Measurements from ENCODE around the gene NSA2.

Gene NSA2

GRCh38 chr5:74766849-74767578, at the start of gene NSA2, which contains the start of gene GFM2 (continued):
- TF ChIP-seq ZNF558 (tag by site-specific recombination; IDR thresholded peaks at IDR 0.05) (peak; percentile 89), ZFP37 (tag by site-specific recombination; IDR thresholded peaks at IDR 0.05) (peak; percentile 99), ZNF501 (tag by site-specific recombination; IDR thresholded peaks at IDR 0.05) (peak; percentile 97), ZNF610 (tag by site-specific recombination; IDR thresholded peaks at IDR 0.05; ENCODE audit: borderline replicate concordance) (0 out of 2 replicates have a peak, but pooled peaks have one; percentile 37), SP3 (tag by site-specific recombination; IDR thresholded peaks at IDR 0.05) (peak; percentile 94), ZNF521 (tag by site-specific recombination; IDR thresholded peaks at IDR 0.05) (no peak), HOXD13 (CRISPR knock-in tag; IDR thresholded peaks at IDR 0.05; ENCODE audit: borderline replicate concordance) (no peak), ZNF658 (tag by site-specific recombination; IDR thresholded peaks at IDR 0.05) (no peak), HOXC10 (CRISPR knock-in tag; IDR thresholded peaks at IDR 0.05) (no peak), OVOL3 (tag by site-specific recombination; IDR thresholded peaks at IDR 0.05) (0 out of 2 replicates have a peak, but pooled peaks have one; percentile 46), ZNF404 (tag by site-specific recombination; IDR thresholded peaks at IDR 0.05) (no peak), ZNF707 (tag by site-specific recombination; IDR thresholded peaks at IDR 0.05) (no peak), ZNF530 (tag by site-specific recombination; IDR thresholded peaks at IDR 0.05; ENCODE audit: low read depth) (no peak), ZNF280D (tag by site-specific recombination; IDR thresholded peaks at IDR 0.05) (peak; percentile 57; the same call in 1 of the 2 replicates), GLIS2 (tag by site-specific recombination; IDR thresholded peaks at IDR 0.05) (peak; percentile 27; the same call in 1 of the 2 replicates), ZNF423 (tag by site-specific recombination; IDR thresholded peaks at IDR 0.05) (no peak), PRDM1 (tag by site-specific recombination; IDR thresholded peaks at IDR 0.05) (peak; percentile 77), ZNF16 (tag by site-specific recombination; IDR thresholded peaks at IDR 0.05; ENCODE audit: low read depth) (no peak), ZNF221 (tag by site-specific recombination; IDR thresholded peaks at IDR 0.05; ENCODE audit: borderline replicate concordance) (no peak), PRDM10 (tag by site-specific recombination; IDR thresholded peaks at IDR 0.05) (peak; percentile 94), ZNF121 (tag by site-specific recombination; IDR thresholded peaks at IDR 0.05) (no peak; the same call in 1 of the 2 replicates), ZSCAN16 (tag by site-specific recombination; IDR thresholded peaks at IDR 0.05) (no peak), KLF9 (tag by site-specific recombination; IDR thresholded peaks at IDR 0.05; ENCODE audit: low read depth) (peak; percentile 56; the same call in 1 of the 2 replicates), ZNF654 (tag by site-specific recombination; IDR thresholded peaks at IDR 0.05; ENCODE audit: low read depth) (peak; percentile 11; the same call in 1 of the 2 replicates), ZNF274 (IDR thresholded peaks at IDR 0.05; ENCODE audit: low read length) (no peak), ZNF274 (tag by site-specific recombination; IDR thresholded peaks at IDR 0.05; ENCODE audit: borderline replicate concordance) (no peak), ZNF266 (tag by site-specific recombination; IDR thresholded peaks at IDR 0.05; ENCODE audit: low read depth) (no peak)
- TF ChIP-seq, protein P1, sequence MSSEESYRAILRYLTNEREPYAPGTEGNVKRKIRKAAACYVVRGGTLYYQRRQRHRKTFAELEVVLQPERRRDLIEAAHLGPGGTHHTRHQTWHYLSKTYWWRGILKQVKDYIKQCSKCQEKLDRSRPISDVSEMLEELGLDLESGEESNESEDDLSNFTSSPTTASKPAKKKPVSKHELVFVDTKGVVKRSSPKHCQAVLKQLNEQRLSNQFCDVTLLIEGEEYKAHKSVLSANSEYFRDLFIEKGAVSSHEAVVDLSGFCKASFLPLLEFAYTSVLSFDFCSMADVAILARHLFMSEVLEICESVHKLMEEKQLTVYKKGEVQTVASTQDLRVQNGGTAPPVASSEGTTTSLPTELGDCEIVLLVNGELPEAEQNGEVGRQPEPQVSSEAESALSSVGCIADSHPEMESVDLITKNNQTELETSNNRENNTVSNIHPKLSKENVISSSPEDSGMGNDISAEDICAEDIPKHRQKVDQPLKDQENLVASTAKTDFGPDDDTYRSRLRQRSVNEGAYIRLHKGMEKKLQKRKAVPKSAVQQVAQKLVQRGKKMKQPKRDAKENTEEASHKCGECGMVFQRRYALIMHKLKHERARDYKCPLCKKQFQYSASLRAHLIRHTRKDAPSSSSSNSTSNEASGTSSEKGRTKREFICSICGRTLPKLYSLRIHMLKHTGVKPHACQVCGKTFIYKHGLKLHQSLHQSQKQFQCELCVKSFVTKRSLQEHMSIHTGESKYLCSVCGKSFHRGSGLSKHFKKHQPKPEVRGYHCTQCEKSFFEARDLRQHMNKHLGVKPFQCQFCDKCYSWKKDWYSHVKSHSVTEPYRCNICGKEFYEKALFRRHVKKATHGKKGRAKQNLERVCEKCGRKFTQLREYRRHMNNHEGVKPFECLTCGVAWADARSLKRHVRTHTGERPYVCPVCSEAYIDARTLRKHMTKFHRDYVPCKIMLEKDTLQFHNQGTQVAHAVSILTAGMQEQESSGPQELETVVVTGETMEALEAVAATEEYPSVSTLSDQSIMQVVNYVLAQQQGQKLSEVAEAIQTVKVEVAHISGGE (tag by site-specific recombination; conservative IDR thresholded peaks at IDR 0.05; ENCODE audit: low read depth) = peak; percentile 100
